Measurements from ENCODE around the gene MRPS33. TPM values are rescaled to one million over a fixed set of nuclear protein-coding genes. Genes with fewer than 3 reads are reported as not detected.

The MRPS33 gene
- total and polyA plus RNA-seq, 2 of the 13 experiments (the other 11 are each of a cell fraction or from before 2014, with no cell fraction given): 50.9 to 91.0 TPM

GRCh38 chr7:141014524-141015395 lies at the start of gene MRPS33 (continued):
- TF ChIP-seq ZNF337 (CRISPR knock-in tag; IDR thresholded peaks at IDR 0.05; ENCODE audit: borderline replicate concordance, low read depth) (0 out of 2 replicates have a peak, but pooled peaks have one; percentile 43), THAP7 (CRISPR knock-in tag; IDR thresholded peaks at IDR 0.05) (peak; percentile 94), TBX2 (CRISPR knock-in tag; IDR thresholded peaks at IDR 0.05; ENCODE audit: borderline replicate concordance) (peak; percentile 90), ZNF749 (CRISPR knock-in tag; IDR thresholded peaks at IDR 0.05; ENCODE audit: borderline replicate concordance) (0 out of 2 replicates have a peak, but pooled peaks have one; percentile 3), ZNF124 (CRISPR knock-in tag; IDR thresholded peaks at IDR 0.05) (no peak), ZNF20 (CRISPR knock-in tag; IDR thresholded peaks at IDR 0.05) (no peak), SAFB2 (CRISPR knock-in tag; IDR thresholded peaks at IDR 0.05; ENCODE audit: borderline replicate concordance, low read depth) (0 out of 2 replicates have a peak, but pooled peaks have one; percentile 20), RARA (CRISPR knock-in tag; IDR thresholded peaks at IDR 0.05) (peak; percentile 55), MLLT10 (CRISPR knock-in tag; IDR thresholded peaks at IDR 0.05) (no peak), SYNCRIP (IDR thresholded peaks at IDR 0.05; ENCODE audit: insufficient read depth, low read depth, low read length) (no peak), DMTF1 (CRISPR knock-in tag; IDR thresholded peaks at IDR 0.05) (no peak), FLYWCH1 (CRISPR knock-in tag; IDR thresholded peaks at IDR 0.05) (no peak), TSC22D2 (CRISPR knock-in tag; IDR thresholded peaks at IDR 0.05; ENCODE audit: borderline replicate concordance) (no peak; the same call in 1 of the 2 replicates), ZNF253 (CRISPR knock-in tag; IDR thresholded peaks at IDR 0.05; ENCODE audit: borderline replicate concordance) (0 out of 2 replicates have a peak, but pooled peaks have one; percentile 34), SNAI1 (CRISPR knock-in tag; IDR thresholded peaks at IDR 0.05; ENCODE audit: borderline replicate concordance) (no peak), ZNF841 (CRISPR knock-in tag; IDR thresholded peaks at IDR 0.05; ENCODE audit: borderline replicate concordance) (no peak), GLI4 (CRISPR knock-in tag; IDR thresholded peaks at IDR 0.05; ENCODE audit: borderline replicate concordance) (no peak), GTF3A (CRISPR knock-in tag; conservative IDR thresholded peaks at IDR 0.05) (no peak), NR2F2 (IDR thresholded peaks at IDR 0.05; ENCODE audit: borderline replicate concordance, low read depth) (peak; percentile 14; the same call in 1 of the 2 replicates), ZNF34 (CRISPR knock-in tag; IDR thresholded peaks at IDR 0.05; ENCODE audit: borderline replicate concordance) (0 out of 2 replicates have a peak, but pooled peaks have one; percentile 61), ZNF839 (CRISPR knock-in tag; IDR thresholded peaks at IDR 0.05; ENCODE audit: borderline replicate concordance) (peak; percentile 83; the same call in 1 of the 2 replicates), ZNF850 (CRISPR knock-in tag; conservative IDR thresholded peaks at IDR 0.05) (no peak), ZNF747 (CRISPR knock-in tag; IDR thresholded peaks at IDR 0.05; ENCODE audit: borderline replicate concordance) (peak; percentile 84), ZNF317 (CRISPR knock-in tag; IDR thresholded peaks at IDR 0.05) (peak; percentile 47; the same call in 1 of the 2 replicates), ZNF891 (CRISPR knock-in tag; IDR thresholded peaks at IDR 0.05) (peak; percentile 54; the same call in 1 of the 2 replicates)

Measured in HepG2 (cell line).